GM12892 (cell line): ENCODE measurements around the gene BRD9.

Experiments
- DNase-seq: peaks from one replicate; pipeline ENCODE4 v3.0.0; 2011; ENCODE audit not compliant: insufficient read length
- FAIRE-seq: peaks from 2 replicates; lab custom pipeline; 2011; peaks lifted over from hg19 to GRCh38; lab: Jason Lieb, UNC
- POLR2A ChIP-seq: IDR thresholded peaks from 2 replicates; pipeline ENCODE4 v1.6.1; 2011; ENCODE audit warnings: low read depth, low read length, control low read depth
- POLR2AphosphoS5 ChIP-seq: IDR thresholded peaks from 2 replicates; pipeline ENCODE4 v1.6.1; 2011; ENCODE audit warnings: low read depth, low read length, control low read depth
- TAF1 ChIP-seq: IDR thresholded peaks from 2 replicates; pipeline ENCODE4 v1.6.1; 2011; ENCODE audit warnings: low read depth, mild to moderate bottlenecking, control low read depth, low read length, borderline replicate concordance

Gene BRD9

GRCh38 chr5:865771-866170 lies 26.8 kb downstream of the BRD9 start:
- no peak for FAIRE-seq
- no peak for DNase-seq
- no peak for TF ChIP-seq POLR2AphosphoS5
- no peak for TF ChIP-seq TAF1
- TF ChIP-seq POLR2A = no peak

GRCh38 chr5:865168-865521 lies 27.5 kb downstream of the BRD9 start:
- TF ChIP-seq POLR2AphosphoS5 = no peak
- no peak for TF ChIP-seq POLR2A
- TF ChIP-seq TAF1 = no peak
- no peak for DNase-seq
- no peak for FAIRE-seq

DNA sequence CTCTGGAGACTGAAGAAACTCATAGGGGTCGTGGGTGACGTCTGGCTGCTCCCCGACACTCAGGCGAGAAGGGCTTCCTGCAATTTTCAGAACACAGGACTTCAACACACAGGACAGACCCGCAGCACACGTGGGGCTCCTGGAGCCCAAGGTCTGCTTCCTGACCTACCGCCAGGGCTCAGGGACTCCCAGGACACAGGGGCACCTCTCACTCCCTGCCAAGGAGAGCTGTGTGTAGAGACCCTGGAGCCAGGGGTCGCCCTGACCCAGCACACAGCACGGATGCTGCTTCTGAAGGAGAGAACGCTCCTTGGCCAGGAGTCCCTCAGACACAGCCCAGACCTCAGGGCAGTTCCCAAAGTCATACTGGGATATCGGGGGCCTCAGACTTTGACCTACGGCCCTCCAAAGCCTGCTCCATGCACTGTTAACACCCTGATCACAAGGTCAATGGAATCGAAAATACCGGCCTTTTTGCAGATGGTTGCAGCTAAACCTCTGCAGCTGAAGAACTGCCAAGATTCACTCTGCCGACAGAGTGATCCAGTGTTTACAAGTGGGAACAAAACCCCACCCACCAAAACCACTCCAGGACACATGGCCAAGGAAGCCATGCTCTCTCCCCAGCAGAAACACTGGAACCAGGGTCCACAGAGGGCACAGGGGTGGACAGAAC lies 28.0 kb downstream of the BRD9 start:
- FAIRE-seq = no peak
- no peak for TF ChIP-seq POLR2AphosphoS5
- TF ChIP-seq TAF1 = no peak
- TF ChIP-seq POLR2A = no peak
- no peak for DNase-seq

DNA sequence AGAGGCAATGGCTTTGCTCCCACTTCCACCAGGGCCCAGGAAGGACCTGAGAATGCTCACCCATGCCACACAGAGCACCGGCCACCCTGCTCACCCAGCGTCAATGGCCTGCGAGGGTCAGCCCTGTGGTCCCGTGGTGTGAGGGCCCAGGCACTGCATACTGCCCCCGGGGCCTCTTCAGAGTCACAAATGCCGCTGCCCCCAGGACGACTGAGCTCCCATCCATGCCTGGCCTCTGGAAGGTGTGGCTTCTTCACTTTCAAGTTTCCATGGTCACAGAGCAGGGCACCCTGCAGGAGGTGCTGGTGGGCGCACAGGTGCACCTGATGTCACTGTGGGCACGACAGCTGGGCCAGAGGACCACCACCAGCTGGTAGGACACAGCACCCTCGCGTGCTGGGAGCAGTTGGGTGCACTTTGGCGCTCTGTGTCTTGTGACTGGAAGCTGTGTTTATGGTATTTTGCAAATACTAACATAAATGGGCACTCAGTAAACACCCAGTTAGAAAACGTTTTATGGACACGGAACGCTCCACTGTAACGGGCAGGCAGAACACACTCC lies 29.3 kb downstream of the BRD9 start:
- TF ChIP-seq POLR2AphosphoS5 = no peak
- TF ChIP-seq TAF1 = no peak
- no peak for TF ChIP-seq POLR2A
- DNase-seq (no peak), FAIRE-seq (no peak)

DNA sequence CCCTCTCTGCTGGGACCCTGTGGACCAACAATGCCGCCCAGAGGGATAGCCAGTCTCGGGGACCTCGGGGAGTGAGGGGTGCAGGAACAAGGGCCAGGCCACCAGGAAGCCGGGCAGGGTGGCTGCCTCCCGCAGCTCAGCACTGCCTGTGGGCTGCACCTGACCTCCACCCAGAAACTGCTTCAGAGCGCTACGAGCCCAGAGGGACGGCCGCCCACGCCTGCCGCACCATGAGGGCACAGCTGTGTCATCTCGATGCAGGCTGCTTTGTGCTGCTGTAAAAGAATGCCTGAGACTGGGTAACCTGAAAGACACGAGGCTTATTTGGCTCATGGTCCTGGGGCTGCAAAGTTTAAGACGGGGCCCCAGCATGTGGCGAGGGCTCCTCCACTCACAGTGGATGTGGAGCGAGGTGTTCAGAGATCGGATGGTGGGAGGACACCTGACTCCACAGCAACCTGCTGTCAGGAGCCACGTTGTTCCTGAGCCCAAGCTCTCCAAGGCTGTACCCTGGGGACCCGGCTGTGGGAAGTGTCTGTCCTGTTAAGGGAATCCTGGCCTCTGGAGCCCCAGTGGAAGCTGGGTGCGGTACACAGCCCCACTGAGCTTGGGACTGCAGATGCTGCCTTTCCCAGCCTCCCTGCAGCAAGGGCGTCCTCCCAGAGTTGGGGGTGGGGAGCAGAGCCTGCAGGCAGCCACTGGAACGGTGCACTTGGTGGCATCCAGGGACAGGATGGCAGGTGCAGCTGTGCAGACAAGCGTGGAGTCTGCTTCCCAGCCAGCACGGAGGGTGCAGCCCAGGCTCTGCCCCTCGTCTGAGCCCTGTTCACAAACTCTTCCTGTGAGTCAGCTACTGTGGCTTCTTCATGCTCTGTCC lies 30.0 kb downstream of the BRD9 start:
- TF ChIP-seq TAF1 = no peak
- TF ChIP-seq POLR2A = no peak
- no peak; the same call in 1 of the 2 replicates for TF ChIP-seq POLR2AphosphoS5
- FAIRE-seq (no peak), DNase-seq (no peak)

GRCh38 chr5:861442-862366 lies 30.9 kb downstream of the BRD9 start:
- DNase-seq (no peak), FAIRE-seq (no peak)
- no peak for TF ChIP-seq TAF1
- TF ChIP-seq POLR2AphosphoS5 = peak; percentile 0; the same call in 1 of the 2 replicates

- DNase-seq (no peak), FAIRE-seq (no peak)
Observed at GRCh38 chr5:860506-861150, 32.0 kb downstream of the BRD9 start.

GRCh38 chr5:859798-860296 lies 32.8 kb downstream of the BRD9 start:
- FAIRE-seq (no peak), DNase-seq (no peak)
- TF ChIP-seq POLR2AphosphoS5 (no peak), TAF1 (no peak)

More at GRCh38 chr5:860506-861150, 32.0 kb downstream of the BRD9 start:
- TF ChIP-seq POLR2AphosphoS5 (no peak), POLR2A (no peak), TAF1 (no peak)

DNA sequence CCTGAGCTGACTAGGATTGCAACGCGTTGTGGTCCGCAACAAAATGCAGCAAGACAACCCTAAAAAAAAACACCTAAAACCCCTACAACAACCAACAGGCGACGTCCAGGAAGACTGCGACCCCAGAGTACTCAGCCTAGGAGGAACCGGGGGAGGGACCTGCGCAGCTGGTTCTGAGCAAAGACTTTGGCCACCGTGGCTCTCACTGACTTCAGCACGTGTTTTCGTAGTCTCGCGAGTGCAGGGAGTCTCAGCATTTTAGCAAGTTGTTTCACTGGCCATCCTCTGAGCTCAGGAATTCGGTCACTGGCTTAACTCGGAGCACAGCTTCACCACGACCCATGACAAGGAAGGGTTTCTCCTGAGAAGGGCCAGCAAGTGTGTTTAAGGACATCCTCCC lies 33.2 kb downstream of the BRD9 start:
- DNase-seq (no peak), FAIRE-seq (no peak)
- TF ChIP-seq POLR2AphosphoS5 (no peak), POLR2A (no peak), TAF1 (no peak)

- TF ChIP-seq TAF1 = no peak
- TF ChIP-seq POLR2A = no peak
- no peak for TF ChIP-seq POLR2AphosphoS5
- DNase-seq (no peak), FAIRE-seq (no peak)
Observed at GRCh38 chr5:858726-859125, 33.9 kb downstream of the BRD9 start.

- FAIRE-seq (peak; percentile 74), DNase-seq (no peak)
- TF ChIP-seq POLR2AphosphoS5 (no peak), TAF1 (no peak), POLR2A (no peak)
Observed at GRCh38 chr5:856531-857425, 35.8 kb downstream of the BRD9 start.
